HG03045 (cell line): ENCODE measurements around the gene ENTPD2.

Source experiments
- ATAC-seq: cut with Tn5 transposase; IDR thresholded peaks from one replicate; pipeline ENCODE4 v1.9.1; 2021; ENCODE audit warnings: mild to moderate bottlenecking, moderate library complexity; ENCODE audit not compliant: unreplicated experiment

ENTPD2 gene

DNA sequence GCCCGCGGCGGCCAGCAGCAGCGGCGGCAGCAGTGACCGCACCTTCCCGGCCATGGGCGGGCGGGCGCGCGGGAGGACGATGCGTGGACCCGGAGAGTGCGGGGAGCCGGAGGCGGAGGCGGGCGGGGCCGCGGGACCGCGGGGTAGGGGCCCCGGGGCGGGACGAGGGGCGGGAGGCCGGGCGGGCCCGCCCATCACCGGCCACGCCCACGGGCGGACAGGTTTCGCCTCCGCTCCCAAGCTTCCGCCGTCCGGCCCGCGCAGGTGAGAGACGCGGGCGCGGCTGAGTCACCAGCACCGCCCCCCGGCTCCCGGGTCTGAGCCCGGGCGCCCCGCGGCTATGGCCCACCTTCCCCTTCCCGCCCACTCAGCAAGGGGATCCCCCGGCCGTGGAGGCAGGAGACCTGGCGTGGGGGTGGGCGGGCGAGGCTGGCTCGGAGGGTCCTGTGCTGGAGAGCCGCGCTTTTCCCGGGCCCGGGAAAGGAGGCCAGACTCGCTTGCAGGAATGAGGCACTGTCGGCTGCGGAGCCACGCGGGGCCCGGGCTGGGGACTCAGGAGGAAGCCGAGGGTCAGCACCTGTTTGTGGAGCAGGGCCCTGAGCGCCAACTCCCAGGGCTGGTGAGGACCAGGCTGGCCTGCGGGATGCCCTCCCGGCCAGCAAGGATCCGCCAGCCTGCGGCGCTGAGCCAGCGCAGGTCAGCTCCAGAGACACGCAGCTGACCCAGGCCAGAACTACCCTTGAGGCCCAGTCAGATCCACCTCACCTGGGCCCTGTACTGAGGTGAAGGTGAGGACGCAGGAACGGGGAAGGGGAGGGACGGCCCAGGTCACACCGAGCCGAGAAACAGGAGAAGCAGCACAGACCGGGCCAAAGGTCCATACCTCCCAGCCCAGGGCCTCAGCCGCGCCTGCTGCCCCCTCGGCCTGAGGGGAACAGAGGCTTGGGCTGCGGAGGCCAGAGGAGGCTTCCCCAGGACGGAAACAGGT is at the start of gene ENTPD2:
Gene ENTPD2 (minus strand): TSS at position 118 of the 988 bp plus-strand sequence. CDS start 64 bp downstream, at position 54.
- ATAC-seq: no peak

DNA sequence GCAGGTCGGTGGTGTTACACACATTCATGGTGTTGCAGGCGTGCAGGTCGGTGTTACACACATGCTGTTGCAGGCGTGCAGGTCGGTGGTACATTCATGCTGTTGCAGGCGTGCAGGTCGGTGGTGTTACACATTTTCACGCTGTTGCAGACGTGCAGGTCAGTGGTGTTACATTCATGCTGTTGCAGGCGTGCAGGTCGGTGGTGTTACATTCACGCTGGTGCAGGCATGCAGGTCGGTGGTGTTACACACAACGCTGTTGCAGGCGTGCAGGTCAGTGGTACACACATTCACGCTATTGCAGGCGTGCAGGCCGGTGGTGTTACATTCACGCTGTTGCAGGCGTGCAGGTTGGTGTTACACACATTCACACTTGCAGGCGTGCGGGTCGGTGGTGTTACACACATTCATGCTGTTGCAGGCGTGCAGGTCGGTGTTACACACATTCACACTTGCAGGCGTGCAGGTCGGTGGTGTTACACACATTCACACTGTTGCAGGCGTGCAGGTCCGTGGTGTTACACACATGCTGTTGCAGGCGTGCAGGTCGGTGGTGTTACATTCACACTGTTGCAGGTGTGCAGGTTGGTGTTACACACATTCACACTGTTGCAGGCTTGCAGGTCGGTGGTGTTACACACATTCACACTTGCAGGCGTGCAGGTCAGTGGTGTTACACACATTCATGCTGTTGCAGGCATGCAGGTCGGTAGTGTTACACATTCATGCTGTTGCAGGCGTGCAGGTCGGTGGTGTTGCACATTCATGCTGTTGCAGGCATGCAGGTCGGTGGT is 49.5 kb upstream of the ENTPD2 start:
- no peak for ATAC-seq

DNA sequence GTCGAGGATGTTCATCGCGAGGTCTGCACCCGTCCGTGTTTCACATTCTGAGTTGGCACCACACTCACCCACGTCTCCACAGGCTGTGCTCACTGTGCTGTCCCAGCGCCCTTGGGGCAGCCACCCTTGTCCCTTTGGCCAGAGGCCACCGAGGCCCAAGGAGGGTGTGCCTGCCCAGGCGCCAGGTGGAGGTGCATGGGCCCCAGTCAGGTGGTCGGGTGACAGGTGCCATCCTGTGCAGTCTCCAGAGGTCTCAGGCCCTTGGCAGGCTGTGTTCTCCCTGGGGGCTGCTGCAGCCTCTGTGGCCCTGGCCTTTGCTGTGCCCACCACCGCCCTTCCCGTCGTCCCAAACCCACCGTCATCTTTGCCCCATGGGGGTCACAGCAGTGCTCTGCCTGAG is 45.4 kb upstream of the ENTPD2 start:
- ATAC-seq: no peak

DNA sequence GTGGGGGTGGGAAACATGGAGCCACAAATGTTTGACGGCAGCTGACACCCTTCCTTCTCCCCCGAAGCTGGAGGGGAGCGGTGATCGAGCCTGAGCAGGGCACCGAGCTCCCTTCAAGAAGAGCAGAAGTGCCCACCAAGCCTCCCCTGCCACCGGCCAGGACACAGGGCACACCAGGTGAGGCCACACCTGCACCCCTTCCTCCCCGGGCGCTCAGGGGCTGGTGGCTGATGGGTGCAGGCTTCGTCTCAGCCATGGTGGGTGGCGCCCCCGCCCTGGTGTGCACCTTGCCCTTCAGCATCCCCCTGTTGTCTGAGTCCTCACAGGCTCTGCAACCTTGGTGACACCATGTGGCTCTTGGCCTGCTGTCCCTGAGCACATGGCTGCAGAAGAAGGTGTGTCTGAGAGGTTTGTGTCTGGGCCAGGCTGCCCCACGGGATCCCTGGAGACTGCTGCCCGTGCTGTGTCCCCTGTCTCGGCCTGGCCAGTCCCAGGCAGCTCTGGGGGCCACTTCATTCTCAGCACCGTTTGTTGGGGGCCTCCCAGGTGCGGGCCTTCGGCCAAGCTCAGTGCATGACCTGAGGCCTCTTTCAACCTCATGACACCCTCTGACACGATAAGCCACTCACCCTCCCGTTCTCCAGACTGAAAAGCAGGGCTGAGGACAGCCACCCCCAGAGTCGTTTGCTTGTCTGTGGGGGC is 44.1 kb upstream of the ENTPD2 start:
- ATAC-seq: no peak

DNA sequence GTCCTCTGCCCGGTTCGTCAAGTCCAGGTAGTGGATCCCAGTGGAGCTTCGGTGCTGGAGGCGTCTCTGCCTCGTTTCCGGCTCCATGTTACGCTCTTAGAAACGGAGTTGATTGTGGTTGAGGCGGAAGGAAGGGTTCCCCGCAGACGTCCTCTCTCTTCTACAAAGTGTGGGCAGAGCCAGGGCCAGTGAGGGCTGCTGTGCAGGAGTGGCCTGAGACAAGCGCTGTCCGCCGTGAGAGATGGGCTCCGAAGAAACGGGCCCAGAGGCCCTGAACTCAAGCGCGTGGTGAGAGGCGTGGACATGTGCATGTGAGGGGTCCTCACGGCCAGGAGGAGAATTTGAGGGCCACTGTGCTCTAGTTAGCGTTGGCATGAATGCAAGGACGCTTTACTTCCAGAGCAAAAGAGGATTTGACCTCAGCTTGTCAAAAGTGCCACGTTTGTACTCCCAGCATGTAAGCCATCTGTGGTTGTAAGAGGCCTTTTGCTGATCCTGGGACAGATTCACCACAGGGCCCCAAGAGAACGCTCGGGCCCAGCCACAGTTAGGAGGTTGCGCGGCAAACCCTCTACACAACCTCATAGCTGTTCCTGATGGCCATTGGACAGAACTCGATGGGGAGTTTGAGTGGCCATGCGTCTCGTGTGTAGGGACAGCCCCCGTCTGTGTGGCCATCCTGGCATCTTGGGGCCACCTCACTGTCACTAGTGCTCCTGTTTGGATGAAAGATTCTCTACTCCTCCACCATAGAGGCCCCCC is 43.1 kb upstream of the ENTPD2 start:
- ATAC-seq: no peak

DNA sequence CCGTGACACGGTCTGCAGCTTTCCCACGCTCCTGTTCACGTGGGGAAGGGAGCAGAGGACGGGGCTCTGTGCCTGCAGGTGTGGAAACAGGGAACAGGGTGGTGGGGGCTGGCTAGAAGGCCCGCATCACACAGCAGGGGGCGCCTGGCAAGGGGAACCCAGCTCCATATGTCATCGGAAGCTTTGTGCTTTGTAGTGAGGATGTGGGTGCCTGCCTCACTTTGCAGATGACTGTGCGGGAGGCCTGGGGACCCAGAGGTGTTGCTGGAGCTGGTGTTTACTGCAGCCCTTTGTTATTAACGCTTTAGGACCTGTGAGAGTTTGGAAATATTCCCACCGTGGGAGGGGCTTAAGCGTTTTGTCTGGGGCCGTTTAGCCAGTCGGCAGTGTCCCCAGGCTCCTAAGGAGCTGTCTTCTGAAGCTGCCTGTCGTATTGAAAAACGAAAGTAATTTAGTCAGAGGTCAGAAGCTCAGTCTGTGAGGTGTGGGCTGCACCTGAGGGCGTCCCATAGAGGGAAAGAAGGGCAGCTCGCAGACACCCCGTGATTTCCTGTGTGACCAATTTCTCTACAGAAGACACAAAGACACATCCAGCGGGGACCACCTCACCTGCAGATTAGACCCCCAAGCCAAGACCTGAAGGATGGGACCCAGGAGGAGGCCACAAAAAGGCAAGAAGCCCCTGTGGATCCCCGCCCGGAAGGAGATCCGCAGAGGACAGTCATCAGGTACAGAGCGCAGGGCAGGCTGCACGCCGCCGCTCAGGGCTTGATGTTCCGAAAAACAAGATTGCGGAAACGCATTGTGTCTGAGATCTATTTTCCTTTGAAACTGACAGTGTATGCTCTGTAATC is 42.0 kb upstream of the ENTPD2 start:
- peak; percentile 67 for ATAC-seq

DNA sequence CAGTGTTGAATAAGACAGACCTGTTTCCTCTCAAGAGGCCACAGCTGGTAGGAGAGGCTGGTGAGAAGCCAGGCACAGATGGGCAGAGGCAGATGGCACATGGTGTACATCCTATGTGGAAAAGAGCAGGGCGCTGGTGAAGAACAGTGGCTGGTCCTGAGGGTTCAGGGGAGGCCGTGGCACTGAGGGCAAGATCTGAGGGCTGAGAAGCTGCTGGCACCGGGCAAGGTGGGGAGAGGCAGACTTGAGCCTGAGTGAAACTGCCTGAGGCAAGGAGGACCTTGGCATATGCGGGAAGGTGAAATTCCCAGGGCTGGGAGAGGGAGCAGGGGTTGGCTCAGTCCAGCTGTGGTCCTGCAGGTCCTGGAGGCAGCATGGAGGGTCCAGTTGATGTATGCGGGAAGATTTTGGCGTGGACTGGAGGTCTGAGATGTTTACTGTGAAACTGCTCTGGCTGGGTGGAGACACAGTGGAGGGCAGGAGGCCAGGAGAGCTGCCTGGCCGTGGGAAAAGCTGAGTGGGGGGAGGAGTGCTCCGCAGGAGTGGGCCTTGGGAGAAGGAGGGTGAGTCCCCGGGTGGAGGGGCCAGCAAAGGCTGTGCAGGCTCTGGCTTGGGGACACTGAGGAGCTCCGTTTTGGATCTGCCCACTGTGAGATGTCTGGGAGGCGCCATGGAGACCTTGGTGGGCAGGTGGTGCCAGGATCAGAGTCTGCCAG is 35.5 kb upstream of the ENTPD2 start:
- no peak for ATAC-seq

DNA sequence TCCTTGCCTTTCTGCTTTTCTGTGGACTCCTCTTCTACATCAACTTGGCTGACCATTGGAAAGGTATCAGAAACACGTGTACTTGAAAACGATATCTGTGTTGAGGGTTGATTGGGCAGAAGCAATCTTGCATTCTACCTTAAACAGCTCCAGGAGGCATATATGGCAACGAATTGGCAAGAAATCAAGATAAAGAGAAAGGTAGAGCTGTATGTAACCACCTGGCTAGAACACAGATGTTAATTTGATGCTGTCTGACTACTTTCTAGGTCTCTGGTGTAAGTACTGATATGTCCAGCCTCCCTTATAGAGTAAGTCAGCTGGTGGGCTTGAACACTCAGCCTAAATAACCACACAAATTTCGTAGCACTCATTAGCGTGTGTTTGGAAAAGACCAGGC is 34.3 kb upstream of the ENTPD2 start:
- ATAC-seq: no peak

DNA sequence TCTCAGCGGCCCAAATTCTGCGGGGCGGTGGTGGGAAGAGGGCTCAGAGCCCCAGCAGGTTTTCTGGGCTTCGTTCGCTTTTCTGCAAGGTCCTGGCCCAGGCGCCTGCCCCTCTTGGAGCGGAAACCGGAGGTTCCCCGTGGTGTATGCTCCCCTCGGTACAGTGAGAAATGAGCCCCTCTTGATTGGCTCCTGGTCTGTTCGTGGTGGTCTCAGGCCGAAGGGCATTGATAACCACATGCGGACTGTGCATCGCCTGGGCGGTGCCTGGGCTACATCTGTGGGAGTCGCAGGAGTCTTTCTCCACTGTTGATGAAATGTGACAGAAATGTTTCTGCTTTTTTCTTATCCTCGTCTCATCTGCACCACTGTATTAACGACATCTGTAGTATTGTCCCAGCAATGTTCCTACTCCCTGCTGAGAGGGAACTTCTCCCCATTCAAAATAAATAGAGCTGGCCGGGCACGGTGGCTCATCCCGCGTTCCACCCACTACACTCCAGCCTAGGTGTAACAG is 33.6 kb upstream of the ENTPD2 start:
- ATAC-seq: peak; percentile 2

DNA sequence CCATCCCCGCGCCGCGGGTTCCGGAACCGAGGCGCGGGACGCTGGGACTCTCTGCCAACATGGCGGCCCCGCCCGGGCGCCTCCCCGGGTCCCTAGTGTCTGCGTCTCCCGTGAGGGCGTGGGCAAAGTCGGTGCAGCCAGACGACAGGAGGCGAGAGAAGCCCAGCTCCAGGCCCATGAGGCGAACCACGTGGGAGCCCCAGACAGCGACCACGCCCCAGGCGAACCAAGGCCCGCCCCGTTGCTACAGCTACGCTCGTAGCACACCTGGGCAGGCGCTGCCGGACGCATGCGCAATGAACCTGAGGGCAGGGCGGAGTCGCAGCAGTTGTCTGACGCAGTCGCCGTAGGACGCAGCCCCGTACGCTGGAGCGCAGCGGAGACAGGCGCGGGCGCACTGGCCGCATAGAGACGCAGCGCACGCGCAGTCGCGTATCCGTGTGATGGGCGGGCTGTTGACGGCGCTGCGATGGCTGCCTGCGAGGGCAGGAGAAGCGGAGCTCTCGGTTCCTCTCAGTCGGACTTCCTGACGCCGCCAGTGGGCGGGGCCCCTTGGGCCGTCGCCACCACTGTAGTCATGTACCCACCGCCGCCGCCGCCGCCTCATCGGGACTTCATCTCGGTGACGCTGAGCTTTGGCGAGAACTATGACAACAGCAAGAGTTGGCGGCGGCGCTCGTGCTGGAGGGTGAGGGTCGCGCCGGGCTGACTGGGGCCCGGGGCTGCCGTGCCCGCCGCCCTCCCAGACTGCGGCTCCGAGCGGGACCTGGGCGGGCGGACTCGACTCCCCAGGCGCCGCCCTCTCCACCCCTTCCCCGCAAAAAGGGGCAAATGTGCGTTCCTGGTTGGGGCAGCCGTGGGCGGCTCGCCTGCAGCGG is 32.9 kb upstream of the ENTPD2 start, which contains the start of gene MAN1B1:
Gene MAN1B1 (plus strand): TSS at position 455 of the 878 bp plus-strand sequence. CDS start 15 bp downstream, at position 470.
- peak; percentile 82 for ATAC-seq

DNA sequence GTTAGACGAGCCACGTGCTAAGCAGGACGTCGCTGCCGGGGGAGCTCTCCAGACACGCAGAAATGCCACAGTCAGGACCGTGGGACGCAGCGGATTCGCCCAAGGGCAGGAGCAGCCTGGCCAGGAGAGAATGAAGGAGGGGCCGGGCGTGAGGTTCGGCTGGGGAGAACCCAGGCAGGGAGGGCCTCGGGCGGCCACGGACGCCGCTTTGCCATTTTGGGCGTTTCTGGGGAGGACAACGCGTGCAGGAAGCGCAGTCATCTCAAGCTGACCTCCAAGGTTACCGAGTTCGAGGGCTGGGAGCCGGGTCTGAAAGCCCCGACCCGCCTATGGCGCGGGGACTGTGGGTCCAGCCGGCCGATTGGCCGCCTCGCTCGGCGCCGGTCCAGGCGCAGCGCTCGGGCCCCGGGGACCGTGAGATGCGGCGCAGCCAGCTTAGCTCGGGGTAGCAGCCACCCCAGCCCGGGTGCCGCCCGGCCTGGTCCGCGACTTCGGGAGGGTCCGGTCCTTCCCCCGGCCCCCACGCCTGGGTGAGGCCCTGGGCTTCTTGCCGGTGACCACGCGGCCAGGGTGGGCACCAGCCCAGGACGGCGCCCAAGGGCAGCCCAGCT is 32.2 kb upstream of the ENTPD2 start:
- ATAC-seq: peak; percentile 14

DNA sequence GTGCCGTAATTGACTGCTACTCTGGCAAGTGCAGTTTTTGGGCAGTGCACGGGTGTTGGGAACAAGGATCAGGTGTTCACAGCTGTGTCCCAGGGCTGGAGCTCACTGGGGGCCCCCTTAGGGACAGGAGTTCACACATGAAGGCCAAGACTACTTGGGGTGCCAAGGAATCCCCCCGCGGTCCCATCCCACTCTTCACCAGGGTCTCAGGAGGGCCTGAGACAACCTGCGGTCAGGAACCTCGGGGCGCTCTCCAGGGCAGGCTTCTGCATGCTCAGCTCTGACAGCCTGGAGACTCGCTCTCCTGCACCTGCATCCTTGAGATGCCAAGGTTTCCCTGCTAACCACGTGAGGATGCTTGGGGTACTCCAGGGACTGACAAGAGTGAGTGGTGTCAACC is 30.7 kb upstream of the ENTPD2 start:
- ATAC-seq: no peak

DNA sequence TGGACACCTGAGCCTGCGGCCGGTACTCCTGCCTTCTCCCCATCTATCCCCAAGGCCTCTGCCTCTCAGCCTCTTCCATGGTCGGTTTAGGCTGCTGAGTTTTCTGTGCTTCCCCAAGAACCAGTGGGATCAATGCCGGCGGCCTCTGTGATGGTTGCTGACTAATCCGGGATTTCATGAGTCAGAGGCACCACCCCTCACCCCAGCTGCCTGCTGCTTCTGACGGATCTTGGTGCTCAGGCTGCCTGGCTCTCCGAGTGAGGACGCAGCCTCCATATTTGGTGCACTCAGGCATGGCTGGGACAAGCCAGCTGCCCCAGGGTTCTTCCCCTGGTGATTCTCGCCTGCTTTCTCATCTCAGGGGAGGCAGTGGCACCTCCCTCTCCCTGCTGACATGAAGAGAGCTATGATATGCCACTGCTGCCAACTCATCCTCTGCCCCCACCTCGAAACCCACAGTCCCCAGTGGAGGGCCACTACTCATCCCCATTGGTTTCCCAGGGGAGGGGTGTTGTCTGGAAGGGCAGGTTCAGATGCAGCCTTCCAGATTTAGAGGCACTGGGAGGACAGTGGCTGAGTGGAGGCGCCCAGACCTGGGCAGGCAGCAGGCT is 29.6 kb upstream of the ENTPD2 start:
- no peak for ATAC-seq

DNA sequence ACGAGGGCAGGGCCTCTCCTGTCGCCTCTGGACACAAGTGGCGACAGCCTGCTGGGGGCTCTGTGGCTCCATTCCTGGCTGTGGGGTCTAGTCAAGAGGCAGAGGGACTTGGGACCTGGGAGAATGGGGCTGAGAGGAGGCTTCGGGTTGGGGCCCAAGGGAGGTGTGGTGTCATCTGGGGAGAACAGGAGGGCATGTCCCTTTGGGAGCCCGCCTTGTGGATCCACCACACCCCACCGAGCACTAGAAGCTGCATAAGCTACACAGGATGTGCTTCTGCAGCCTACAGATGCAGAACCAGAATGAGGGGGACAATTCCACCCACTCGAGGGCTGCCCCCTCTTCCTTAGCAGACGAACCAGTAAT is 29.0 kb upstream of the ENTPD2 start:
- no peak for ATAC-seq

DNA sequence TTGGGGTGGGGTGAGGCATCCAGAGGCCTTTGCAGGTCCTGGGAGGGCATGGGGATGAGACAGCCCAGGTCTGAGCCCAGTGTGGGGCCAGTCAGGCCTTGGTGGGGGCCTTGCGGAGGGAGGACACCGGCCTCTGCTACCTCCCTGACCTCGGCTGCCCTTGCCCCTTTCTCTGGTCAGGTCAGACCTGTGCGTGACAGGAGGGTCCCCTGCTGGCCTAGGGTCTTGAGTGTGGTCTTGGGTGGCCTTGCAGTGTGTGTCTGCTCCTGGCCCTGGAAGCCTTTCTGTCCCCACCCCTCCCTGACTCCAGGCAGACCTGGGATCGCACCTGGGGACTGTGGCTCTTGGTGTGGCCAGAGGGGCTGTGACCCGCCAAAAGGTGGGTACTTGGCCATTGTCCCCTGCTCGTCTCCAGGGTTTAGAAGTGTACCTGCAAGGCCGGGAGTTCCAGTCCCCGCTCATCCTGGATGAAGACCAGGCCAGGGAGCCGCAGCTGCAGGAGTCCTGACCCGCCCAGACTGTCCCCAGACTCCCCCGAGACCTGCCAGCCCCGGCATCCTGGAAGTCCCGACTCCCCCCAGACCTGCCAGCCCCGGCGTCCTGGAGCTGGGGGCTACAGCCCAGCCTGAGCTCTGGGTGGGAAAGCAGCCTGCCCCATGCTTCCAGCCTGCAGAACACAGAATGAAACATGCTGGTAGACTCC is 28.5 kb upstream of the ENTPD2 start:
- no peak for ATAC-seq
